GM12878 (cell line): ENCODE data around the gene CYBB.

Source experiments
- BMI1 ChIP-seq: fragments of 450-650 bp; IDR thresholded peaks from 2 replicates; pipeline ENCODE4 v1.6.1; 2016; ENCODE audit warnings: mild to moderate bottlenecking, moderate library complexity, borderline replicate concordance
- CEBPB ChIP-seq, 2 experiments: fragments of 150-350 bp in 1 of 2; IDR thresholded peaks; 2 replicates each; pipeline ENCODE4 v1.6.1; 2012 to 2014; ENCODE audit warnings: low read depth in 2 of 2, low read length in 2 of 2, borderline replicate concordance in 1 of 2, inconsistent platforms in 1 of 2
- CHD2 ChIP-seq: IDR thresholded peaks from 2 replicates; pipeline ENCODE4 v1.6.1; 2011; ENCODE audit warnings: low read depth, low read length, improper control_type of control experiment, borderline replicate concordance
- CTCF ChIP-seq, 3 experiments: IDR thresholded peaks in 2 of 3; conservative IDR thresholded peaks in 1 of 3; 2 replicates each; pipeline ENCODE4 v1.5.1; 2011; ENCODE audit warnings: low read depth in 3 of 3, low read length in 3 of 3, mild to moderate bottlenecking in 3 of 3, control low read depth in 2 of 3, moderate library complexity in 2 of 3, inconsistent platforms in 1 of 3, mixed read lengths in 1 of 3; ENCODE audit not compliant: control insufficient read depth in 2 of 3, insufficient read depth in 1 of 3; ENCODE audit errors: extremely low read depth in 1 of 3
- JUND ChIP-seq: IDR thresholded peaks from 2 replicates; pipeline ENCODE4 v1.6.1; 2012; ENCODE audit warnings: low read depth, mild to moderate bottlenecking, low read length, improper control_type of control experiment, moderate library complexity
- MXI1 ChIP-seq: fragments of 150-350 bp; IDR thresholded peaks from 2 replicates; pipeline ENCODE4 v1.6.1; 2011; ENCODE audit warnings: low read depth, mild to moderate bottlenecking, inconsistent platforms, low read length, improper control_type of control experiment
- NFYB ChIP-seq: IDR thresholded peaks from 2 replicates; pipeline ENCODE4 v1.6.1; 2011; ENCODE audit warnings: low read depth, mild to moderate bottlenecking, low read length, improper control_type of control experiment, moderate library complexity; ENCODE audit not compliant: insufficient read depth
- POLR2A ChIP-seq: IDR thresholded peaks from 2 replicates; pipeline ENCODE4 v1.6.1; 2011; ENCODE audit warnings: low read depth, mild to moderate bottlenecking, low read length
- POLR2AphosphoS5 ChIP-seq: IDR thresholded peaks from 2 replicates; pipeline ENCODE4 v1.6.1; 2011; ENCODE audit warnings: mild to moderate bottlenecking, low read length, inconsistent platforms
- RAD21 ChIP-seq: IDR thresholded peaks from 2 replicates; pipeline ENCODE4 v1.6.1; 2011; ENCODE audit warnings: mild to moderate bottlenecking, low read depth, low read length, moderate library complexity; ENCODE audit not compliant: insufficient read depth
- SIN3A ChIP-seq: IDR thresholded peaks from 2 replicates; pipeline ENCODE4 v1.6.1; 2012; ENCODE audit warnings: low read depth, low read length, improper control_type of control experiment
- YY1 ChIP-seq: IDR thresholded peaks from 2 replicates; pipeline ENCODE4 v1.6.1; 2011; ENCODE audit warnings: low read depth, mild to moderate bottlenecking, low read length
- ZBTB11 ChIP-seq: fragments of 450-650 bp; formaldehyde crosslinking; IDR thresholded peaks from 2 replicates; pipeline ENCODE4 v1.5.0; 2022; ENCODE audit warnings: mild to moderate bottlenecking, missing genetic modification characterization
- ZNF592 ChIP-seq: fragments of 450-650 bp; IDR thresholded peaks from 2 replicates; pipeline ENCODE4 v1.6.1; 2017; ENCODE audit warnings: mild to moderate bottlenecking, moderate library complexity

- no peak for TF ChIP-seq NFYB
- TF ChIP-seq POLR2AphosphoS5: no peak
- no peak for TF ChIP-seq JUND
- TF ChIP-seq RAD21: no peak
- no peak for TF ChIP-seq BMI1
- no peak for TF ChIP-seq MXI1
- no peak for TF ChIP-seq CTCF (IDR thresholded peaks at IDR 0.05 in 2 of 3, conservative IDR thresholded peaks at IDR 0.05 in 1 of 3; ENCODE audit: control insufficient read depth in 2 of 3, extremely low read depth in 1 of 3, insufficient read depth in 1 of 3, low read depth in 3 of 3, low read length in 3 of 3)
- no peak for TF ChIP-seq CHD2
- no peak for TF ChIP-seq CEBPB (IDR thresholded peaks at IDR 0.05; ENCODE audit: borderline replicate concordance in 1 of 2, low read depth in 2 of 2, low read length in 2 of 2)
- TF ChIP-seq POLR2A: no peak
- no peak for TF ChIP-seq ZBTB11
- TF ChIP-seq ZNF592: no peak
- TF ChIP-seq YY1: no peak
- TF ChIP-seq SIN3A: no peak
These were observed 50.5 kb downstream of the CYBB start for GRCh38 chrX:37830371-37830770.
